ENCODE results near the gene GPC6. TPM values are rescaled to one million over a fixed set of nuclear protein-coding genes. Genes with fewer than 3 reads are reported as not detected.

The GPC6 gene
- total RNA-seq, 1 donor from 2014 or later: not detected

GRCh38 chr13:94139393-94139995 is 912.9 kb downstream of the GPC6 start:
- ChIA-PET POLR2A (no interaction called here), CTCF (no interaction called here)
- no peak overlapping the region for H3K27ac Mint-ChIP-seq
- no peaks in the 10 kb centered on the region for H3K9me3 Mint-ChIP-seq
- DNase-seq (no peak), ATAC-seq (ENCODE audit: low read depth) (no peak)
- intact Hi-C loops (cut with micrococcal nuclease): no loop called here
- no peaks in the 10 kb centered on the region for H3K36me3 Mint-ChIP-seq (ENCODE audit: low read depth)
- TF ChIP-seq CTCF (IDR thresholded peaks at IDR 0.05): no peak
- no peaks in the 10 kb centered on the region for H3K4me1 Mint-ChIP-seq
- H3K4me3 Mint-ChIP-seq: no peak overlapping the region
- H3K27me3 Mint-ChIP-seq: no peaks in the 10 kb centered on the region

GRCh38 chr13:94140027-94140426 is 913.4 kb downstream of the GPC6 start:
- ChIA-PET POLR2A (no interaction called here), CTCF (no interaction called here)
- Mint-ChIP-seq H3K9me3 (no peaks in the 10 kb centered on the region), H3K4me1 (no peaks in the 10 kb centered on the region), H3K4me3 (no peak overlapping the region), H3K27ac (no peak overlapping the region), H3K36me3 (ENCODE audit: low read depth) (no peaks in the 10 kb centered on the region), H3K27me3 (no peaks in the 10 kb centered on the region)
- no peak for TF ChIP-seq CTCF (IDR thresholded peaks at IDR 0.05)
- DNase-seq (no peak), ATAC-seq (ENCODE audit: low read depth) (no peak)
- intact Hi-C loops (cut with micrococcal nuclease): no loop called here

GRCh38 chr13:94140511-94140910 is 913.9 kb downstream of the GPC6 start:
- intact Hi-C loops (cut with micrococcal nuclease): no loop called here
- TF ChIP-seq CTCF (IDR thresholded peaks at IDR 0.05): no peak

GRCh38 chr13:94143624-94144350 is 917.2 kb downstream of the GPC6 start:
- TF ChIP-seq CTCF (IDR thresholded peaks at IDR 0.05): no peak
- intact Hi-C loops (cut with micrococcal nuclease): no loop called here
- H3K27ac Mint-ChIP-seq: no peak overlapping the region
- no peak for ATAC-seq (ENCODE audit: low read depth)
- H3K4me3 Mint-ChIP-seq: no peak overlapping the region
- DNase-seq: no peak
- H3K9me3 Mint-ChIP-seq: no peaks in the 10 kb centered on the region
- no peaks in the 10 kb centered on the region for H3K27me3 Mint-ChIP-seq
- POLR2A ChIA-PET: no interaction called here
- H3K4me1 Mint-ChIP-seq: no peaks in the 10 kb centered on the region
- no peaks in the 10 kb centered on the region for H3K36me3 Mint-ChIP-seq (ENCODE audit: low read depth)
- CTCF ChIA-PET: no interaction called here

More at GRCh38 chr13:94140511-94140910, 913.9 kb downstream of the GPC6 start:
- Mint-ChIP-seq H3K4me3 (no peak overlapping the region), H3K36me3 (ENCODE audit: low read depth) (no peaks in the 10 kb centered on the region), H3K27me3 (no peaks in the 10 kb centered on the region), H3K27ac (no peak overlapping the region), H3K4me1 (no peaks in the 10 kb centered on the region), H3K9me3 (no peaks in the 10 kb centered on the region)
- ATAC-seq (ENCODE audit: low read depth) (no peak), DNase-seq (no peak)
- ChIA-PET POLR2A (no interaction called here), CTCF (no interaction called here)

GRCh38 chr13:94145966-94146365 is 919.4 kb downstream of the GPC6 start:
- no peaks in the 10 kb centered on the region for H3K4me1 Mint-ChIP-seq
- no peaks in the 10 kb centered on the region for H3K27me3 Mint-ChIP-seq
- POLR2A ChIA-PET: no interaction called here
- ATAC-seq (ENCODE audit: low read depth) (no peak), DNase-seq (no peak)
- intact Hi-C loops (cut with micrococcal nuclease): no loop called here
- H3K9me3 Mint-ChIP-seq: no peaks in the 10 kb centered on the region
- no peak overlapping the region for H3K4me3 Mint-ChIP-seq
- no peaks in the 10 kb centered on the region for H3K36me3 Mint-ChIP-seq (ENCODE audit: low read depth)
- no peak overlapping the region for H3K27ac Mint-ChIP-seq
- CTCF ChIA-PET: no interaction called here
- no peak for TF ChIP-seq CTCF (IDR thresholded peaks at IDR 0.05)
